GM19023 (cell line): ENCODE results near the gene KLC1.

ENCODE experiments used
- ATAC-seq: cut with Tn5 transposase; IDR thresholded peaks from one replicate; pipeline ENCODE4 v1.9.1; 2021; ENCODE audit warnings: mild to moderate bottlenecking, moderate library complexity; ENCODE audit not compliant: unreplicated experiment

The KLC1 gene

DNA sequence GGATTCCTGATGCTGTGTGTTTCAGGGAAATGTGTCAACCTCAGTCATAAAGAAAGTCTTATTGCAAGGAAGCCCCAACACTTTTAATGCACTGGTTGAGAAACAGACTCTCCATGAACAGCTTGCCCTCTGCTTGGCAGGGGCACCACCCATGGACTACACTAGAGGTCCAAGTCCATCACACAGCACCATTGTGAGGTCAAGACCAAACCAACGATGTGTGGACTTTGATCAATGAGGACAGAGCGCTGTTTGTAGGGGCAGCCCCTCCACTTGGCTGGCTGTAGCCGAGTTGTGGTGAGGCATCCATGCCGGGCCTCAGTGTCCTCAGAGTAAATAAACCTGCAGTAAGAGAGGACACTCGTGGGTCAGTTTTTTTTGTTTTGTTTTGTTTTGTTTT is 116.4 kb downstream of the KLC1 start:
- ATAC-seq: no peak

DNA sequence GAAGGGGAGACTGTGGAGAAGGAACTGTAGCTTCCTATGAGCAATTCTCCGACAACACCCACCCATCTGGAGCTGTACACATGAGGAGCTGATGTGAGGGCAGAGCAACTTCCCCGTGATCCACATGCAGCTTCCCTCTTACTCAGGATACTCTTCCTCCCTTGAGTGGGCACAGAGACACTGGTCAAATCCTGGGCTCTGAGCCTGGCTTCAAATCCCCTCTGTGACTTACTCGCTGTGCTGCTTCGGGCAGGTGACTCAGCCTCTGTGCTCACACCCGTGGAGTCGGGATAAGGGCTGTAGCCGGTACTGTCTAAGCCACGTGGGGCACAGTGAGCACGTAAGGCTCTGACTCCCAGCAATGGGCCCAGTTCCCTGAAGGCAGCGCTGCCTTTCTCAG is 117.7 kb downstream of the KLC1 start:
- no peak for ATAC-seq

DNA sequence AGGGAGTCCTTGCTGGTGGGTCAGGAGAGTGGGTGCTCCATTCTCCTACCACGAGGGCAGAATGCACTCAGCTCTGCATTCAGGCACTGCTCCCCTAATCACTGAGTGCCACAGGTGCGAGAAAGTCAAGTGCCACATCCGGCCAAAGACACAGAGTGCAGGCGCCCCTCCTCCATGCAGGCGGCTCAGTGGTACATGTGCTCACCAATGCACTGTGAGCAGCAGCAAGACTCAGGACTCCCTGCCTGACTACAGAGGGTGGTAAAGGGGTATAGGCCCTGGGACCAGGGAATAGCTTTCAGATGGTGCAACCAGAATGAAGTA is 119.5 kb downstream of the KLC1 start:
- no peak for ATAC-seq

DNA sequence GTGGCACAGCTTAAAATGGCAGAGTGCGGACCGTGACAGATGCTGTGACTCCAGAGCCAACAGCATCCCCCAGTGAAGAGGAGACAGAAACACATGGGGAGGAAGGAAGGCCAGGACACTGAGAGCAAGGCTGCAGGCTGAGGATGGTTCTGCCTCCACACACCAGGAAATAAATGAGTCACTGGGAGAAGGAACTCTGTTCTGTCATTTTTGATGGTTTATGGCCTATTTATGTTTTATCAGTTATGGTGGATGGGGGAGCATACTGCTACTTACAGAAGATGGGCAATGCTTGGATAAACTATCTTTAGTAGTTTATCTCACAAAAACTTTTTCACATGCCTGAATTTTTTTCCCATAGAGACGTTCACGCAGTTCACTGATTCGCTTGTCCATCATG is 120.4 kb downstream of the KLC1 start:
- no peak for ATAC-seq

DNA sequence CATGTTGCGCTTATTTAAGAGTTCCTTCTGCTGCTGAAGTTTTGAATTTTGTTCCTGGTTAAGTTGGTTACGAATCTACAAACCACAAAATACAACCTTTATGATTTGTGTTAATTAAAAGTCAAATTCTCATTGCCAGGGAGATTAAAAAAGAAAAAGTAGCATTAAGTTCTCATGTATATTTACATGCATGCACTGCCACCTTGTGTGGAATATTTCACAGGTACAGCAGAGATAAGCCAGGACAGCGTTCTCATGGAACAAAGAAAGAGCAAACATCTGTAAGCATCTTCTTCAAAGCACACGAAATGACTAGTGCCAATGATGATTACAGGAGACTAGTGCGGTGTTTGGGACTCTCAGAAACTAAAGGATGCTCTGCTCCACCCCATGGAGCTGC is 120.8 kb downstream of the KLC1 start:
- ATAC-seq: no peak
